T-helper 17 cell (primary cell): ENCODE data around the gene TRUB2. TPM values are rescaled to one million over a fixed set of nuclear protein-coding genes. Genes with fewer than 3 reads are reported as not detected.
A peak's percentile ranks its signal among the peaks of the same experiment; 100 is the strongest.
"Not testable (repeated sequence)": the region's sequence is repeated elsewhere in the genome, so short reads cannot be mapped to it uniquely, and the experiment has no call there.

ENCODE experiments used
- ATAC-seq: fragments of 150-1000 bp; cut with Tn5 transposase; 2 replicates; pipeline ENCODE4 v1.10.0; 2021; ENCODE audit warnings: mild to moderate bottlenecking, moderate library complexity
- DNase-seq, 3 donors: peaks; one replicate each; pipeline versions ENCODE4 v3.0.0 to v3.0.0-alpha.2; 2020 to 2021
- H3K9me3 ChIP-seq: one replicate; pipeline ENCODE4 v1.7.0; 2013; ENCODE audit warnings: low read length, mild to moderate bottlenecking; ENCODE audit not compliant: control insufficient read depth, poor library complexity, severe bottlenecking
- H3K27ac Mint-ChIP-seq: one replicate; pipeline ENCODE4 v1.8.0; 2022; ENCODE audit warnings: mild to moderate bottlenecking, moderate library complexity, mixed read lengths
- H3K27me3 Mint-ChIP-seq: one replicate; pipeline ENCODE4 v1.8.0; 2022; ENCODE audit warnings: mixed read lengths
- H3K36me3 Mint-ChIP-seq: one replicate; pipeline ENCODE4 v1.8.0; 2022; ENCODE audit warnings: low read depth, mixed read lengths
- H3K4me1 Mint-ChIP-seq: one replicate; pipeline ENCODE4 v1.8.0; 2022; ENCODE audit warnings: mild to moderate bottlenecking, mixed read lengths
- H3K4me3 Mint-ChIP-seq: one replicate; pipeline ENCODE4 v1.8.0; 2022; ENCODE audit warnings: mild to moderate bottlenecking, moderate library complexity, mixed read lengths
- total RNA-seq, 4 donors: library from RNA in 2 of 4; stranded (reverse) in 2 of 4; gene quantifications; one replicate each; pipeline ENCODE4 v1.2.3 and lab custom pipeline; 2022 to 2026

Gene TRUB2
- total RNA-seq, 2 donors from 2014 or later = 8.5 to 9.9 TPM

DNA sequence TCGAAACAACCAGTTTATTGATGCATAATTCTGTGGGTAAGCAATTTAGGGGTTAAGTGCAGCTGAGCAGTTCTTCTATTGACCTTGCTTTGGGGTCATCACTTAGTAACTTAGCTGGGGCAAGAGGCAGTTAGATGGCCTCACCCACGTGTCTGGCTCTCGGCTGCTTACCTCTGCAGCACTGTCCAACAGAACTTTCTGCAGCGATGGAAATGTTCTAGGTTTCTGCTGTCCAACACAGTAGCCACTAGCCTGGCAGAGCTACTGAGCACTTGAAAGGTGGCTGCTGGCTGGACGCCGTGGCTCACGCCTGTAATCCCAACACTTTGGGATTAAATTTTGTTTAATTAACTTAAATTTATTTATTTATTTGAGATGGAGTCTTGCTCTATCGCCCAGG is 35.8 kb upstream of the TRUB2 start:
- Mint-ChIP-seq H3K36me3 (no peaks in the 10 kb centered on the region), H3K27me3 (no peaks in the 10 kb centered on the region)

DNA sequence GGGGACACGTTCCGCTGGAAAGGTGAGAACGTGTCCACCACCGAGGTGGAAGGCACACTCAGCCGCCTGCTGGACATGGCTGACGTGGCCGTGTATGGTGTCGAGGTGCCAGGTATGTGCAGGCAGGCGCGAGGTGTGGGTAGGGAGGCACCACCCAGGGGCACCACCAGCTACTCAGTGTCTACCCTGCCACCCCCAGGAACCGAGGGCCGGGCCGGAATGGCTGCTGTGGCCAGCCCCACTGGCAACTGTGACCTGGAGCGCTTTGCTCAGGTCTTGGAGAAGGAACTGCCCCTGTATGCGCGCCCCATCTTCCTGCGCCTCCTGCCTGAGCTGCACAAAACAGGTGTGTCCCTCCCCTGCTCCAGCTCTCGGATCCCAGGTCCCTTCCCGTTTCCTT is 33.2 kb upstream of the TRUB2 start:
- DNase-seq (no peak), ATAC-seq (no peak)
- no peaks in the 10 kb centered on the region for H3K36me3 Mint-ChIP-seq
- H3K27ac Mint-ChIP-seq = no peak overlapping the region
- no peaks in the 10 kb centered on the region for H3K27me3 Mint-ChIP-seq
- H3K4me1 Mint-ChIP-seq = no peaks in the 10 kb centered on the region
- no peaks in the 10 kb centered on the region for H3K9me3 ChIP-seq
- H3K4me3 Mint-ChIP-seq = no peak overlapping the region

More for the DNA sequence above, 35.8 kb upstream of the TRUB2 start:
- Mint-ChIP-seq H3K27ac (no peak overlapping the region), H3K4me1 (peaks cover 9% of the 10 kb centered on the region), H3K4me3 (no peak overlapping the region)
- H3K9me3 ChIP-seq = no peaks in the 10 kb centered on the region
- DNase-seq (no peak), ATAC-seq (no peak)

DNA sequence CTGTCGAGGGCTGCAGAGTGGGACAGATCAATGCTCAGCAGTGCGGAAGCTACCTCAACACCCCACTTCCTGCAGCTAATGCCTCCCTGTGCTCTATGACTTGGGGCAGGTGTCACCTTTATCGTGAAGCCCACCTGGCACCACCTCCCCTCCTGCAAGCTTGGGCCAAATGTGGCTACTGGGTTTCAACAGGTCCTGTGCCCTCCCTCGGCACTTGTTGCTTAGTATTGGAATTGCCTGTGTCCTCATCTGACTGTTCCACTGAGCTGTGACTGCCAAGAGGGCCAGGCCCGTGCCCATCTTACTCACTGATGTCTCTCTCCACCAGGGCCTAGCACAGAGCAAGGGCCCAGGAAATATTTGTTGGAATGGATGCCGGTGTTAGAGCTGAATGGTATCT is 27.5 kb upstream of the TRUB2 start:
- no peaks in the 10 kb centered on the region for H3K9me3 ChIP-seq
- Mint-ChIP-seq H3K36me3 (no peaks in the 10 kb centered on the region), H3K27ac (no peak overlapping the region), H3K4me1 (peaks cover 2% of the 10 kb centered on the region), H3K27me3 (no peaks in the 10 kb centered on the region), H3K4me3 (no peak overlapping the region)
- DNase-seq (no peak), ATAC-seq (no peak)

DNA sequence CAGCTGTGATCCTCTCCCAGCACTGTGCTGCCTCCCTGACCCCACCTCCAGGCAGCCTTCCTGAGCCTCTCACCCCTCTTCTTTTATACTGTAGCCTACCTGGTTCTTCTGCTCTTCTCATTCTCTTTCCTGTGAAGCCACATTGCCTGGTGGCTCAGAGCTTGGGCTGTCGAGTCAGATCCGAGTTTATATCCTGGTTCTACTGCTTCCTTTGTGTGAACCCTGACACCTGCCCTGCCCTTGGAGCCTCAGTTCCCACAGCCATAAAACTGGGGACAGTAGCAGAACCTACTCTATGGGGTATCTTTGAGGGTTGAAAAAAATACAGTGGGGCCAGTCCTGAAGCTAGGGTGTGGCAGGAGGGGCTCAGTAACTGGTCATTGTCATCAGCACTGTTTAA is 26.9 kb upstream of the TRUB2 start:
- Mint-ChIP-seq H3K27ac (no peak overlapping the region), H3K27me3 (no peaks in the 10 kb centered on the region), H3K36me3 (no peaks in the 10 kb centered on the region), H3K4me1 (peaks cover 2% of the 10 kb centered on the region), H3K4me3 (no peak overlapping the region)
- H3K9me3 ChIP-seq = no peaks in the 10 kb centered on the region
- DNase-seq = no peak
- no peak for ATAC-seq

- no peaks in the 10 kb centered on the region for H3K9me3 ChIP-seq
- no peaks in the 10 kb centered on the region for H3K27me3 Mint-ChIP-seq
- DNase-seq (no peak), ATAC-seq (no peak)
- no peak overlapping the region for H3K4me3 Mint-ChIP-seq
- no peaks in the 10 kb centered on the region for H3K36me3 Mint-ChIP-seq
- H3K4me1 Mint-ChIP-seq = peaks cover 6% of the 10 kb centered on the region
- H3K27ac Mint-ChIP-seq = no peak overlapping the region
These were observed 22.8 kb upstream of the TRUB2 start for GRCh38 chr9:128344931-128345605.

- Mint-ChIP-seq H3K36me3 (no peaks in the 10 kb centered on the region), H3K4me1 (peaks cover 5% of the 10 kb centered on the region), H3K27ac (peak overlapping the region; percentile 21), H3K4me3 (no peak overlapping the region), H3K27me3 (no peaks in the 10 kb centered on the region)
- ATAC-seq (no peak), DNase-seq (no peak)
- H3K9me3 ChIP-seq = no peaks in the 10 kb centered on the region
These were observed 21.6 kb upstream of the TRUB2 start for GRCh38 chr9:128343855-128344254.

DNA sequence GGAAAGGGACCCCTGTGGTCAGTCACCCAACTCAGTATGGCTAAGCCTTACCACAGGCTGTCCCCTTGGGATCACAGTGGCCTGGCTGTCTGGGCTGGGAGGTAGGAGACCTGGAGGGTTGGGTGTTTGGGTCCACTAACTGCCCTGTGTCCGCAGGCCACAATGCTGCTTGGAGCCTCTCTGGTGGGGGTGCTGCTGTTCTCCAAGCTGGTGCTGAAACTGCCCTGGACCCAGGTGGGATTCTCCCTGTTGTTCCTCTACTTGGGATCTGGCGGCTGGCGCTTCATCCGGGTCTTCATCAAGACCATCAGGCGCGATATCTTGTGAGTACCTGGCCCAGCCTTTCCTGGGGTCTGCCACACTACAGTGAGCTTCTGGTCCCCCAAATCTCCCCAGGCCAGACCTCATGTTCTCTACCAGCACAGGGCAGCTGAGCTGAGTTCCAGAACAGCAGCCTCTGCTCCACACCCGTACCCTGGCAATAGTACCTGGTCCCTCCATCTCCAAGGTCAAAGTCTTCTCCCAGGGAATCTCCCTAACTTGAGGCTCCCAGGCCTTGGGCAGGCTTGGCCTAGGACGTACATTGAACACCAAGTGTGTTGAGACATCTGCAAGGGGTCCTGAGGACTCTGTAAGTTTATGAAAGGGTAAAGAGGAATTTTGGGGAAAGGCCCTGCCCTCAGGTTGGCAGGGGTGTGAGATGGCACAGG is 20.9 kb upstream of the TRUB2 start:
- Mint-ChIP-seq H3K4me1 (peaks cover 5% of the 10 kb centered on the region), H3K4me3 (no peak overlapping the region), H3K27ac (peak overlapping the region; percentile 21), H3K27me3 (no peaks in the 10 kb centered on the region), H3K36me3 (no peaks in the 10 kb centered on the region)
- ATAC-seq (no peak), DNase-seq (no peak)
- H3K9me3 ChIP-seq = no peaks in the 10 kb centered on the region

GRCh38 chr9:128341435-128341849 is 19.2 kb upstream of the TRUB2 start:
- Mint-ChIP-seq H3K27ac (peak overlapping the region; percentile 60), H3K27me3 (no peaks in the 10 kb centered on the region), H3K4me1 (peaks cover 5% of the 10 kb centered on the region), H3K4me3 (peak overlapping the region; percentile 97), H3K36me3 (no peaks in the 10 kb centered on the region)
- no peaks in the 10 kb centered on the region for H3K9me3 ChIP-seq
- ATAC-seq = peak; percentile 58
- peak; percentile 39 to 57 (median 44) for DNase-seq

DNA sequence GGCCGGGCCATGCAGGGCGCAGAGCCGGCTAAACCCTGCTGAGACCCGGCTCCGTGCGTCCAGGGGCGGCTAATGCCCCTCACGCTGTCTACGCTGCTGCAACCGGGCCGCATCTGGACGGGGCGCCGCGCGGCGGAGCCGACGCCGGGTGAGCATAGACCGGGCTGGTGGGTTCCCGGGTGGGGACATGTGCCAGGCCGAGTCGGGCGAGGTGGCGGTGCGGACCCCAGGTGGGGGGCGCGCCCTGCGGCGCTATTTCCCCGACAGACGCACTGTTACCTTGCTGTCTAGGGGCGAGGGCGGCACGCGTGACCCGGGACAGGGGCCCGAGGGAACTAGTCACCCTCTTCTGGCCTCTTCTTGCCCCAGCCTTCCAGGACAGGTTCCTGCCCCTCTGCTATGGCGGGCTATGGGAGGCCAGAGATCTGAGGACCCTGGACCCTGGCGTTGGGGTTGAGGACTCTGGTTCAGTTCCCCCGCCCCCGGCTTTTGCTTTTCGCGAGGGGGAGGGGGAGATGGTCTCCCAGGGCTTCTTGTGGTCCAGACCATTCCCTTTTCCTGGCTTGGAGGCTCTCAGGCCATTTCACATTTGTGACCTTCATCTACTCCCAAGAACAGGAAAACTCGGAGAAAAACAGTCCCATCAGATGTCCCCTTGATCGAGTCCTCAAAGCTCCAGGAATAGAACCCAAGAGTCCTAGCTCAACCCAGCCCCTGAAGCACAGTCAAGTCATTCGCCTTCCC is 18.6 kb upstream of the TRUB2 start:
- no peak for DNase-seq
- Mint-ChIP-seq H3K27me3 (no peaks in the 10 kb centered on the region), H3K36me3 (no peaks in the 10 kb centered on the region), H3K4me1 (peaks cover 5% of the 10 kb centered on the region), H3K4me3 (peak overlapping the region; percentile 97), H3K27ac (peak overlapping the region; percentile 60)
- no peaks in the 10 kb centered on the region for H3K9me3 ChIP-seq
- peak; percentile 19 for ATAC-seq

- peaks cover 5% of the 10 kb centered on the region for H3K4me1 Mint-ChIP-seq
- H3K4me3 Mint-ChIP-seq = peak within 1 kb of the TSS; percentile 97
- no peaks in the 10 kb centered on the region for H3K9me3 ChIP-seq
- peak within 1 kb of the TSS; percentile 60 for H3K27ac Mint-ChIP-seq
- DNase-seq (peak; percentile 76 to 84 (median 81)), ATAC-seq (peak; percentile 95)
- H3K36me3 Mint-ChIP-seq = no peaks in the 10 kb centered on the region
- no peaks in the 10 kb centered on the region for H3K27me3 Mint-ChIP-seq
These were observed 17.8 kb upstream of the TRUB2 start, which contains the start of gene SLC27A4 for GRCh38 chr9:128339761-128340690. SLC27A4 (plus strand) TSS chr9:128340527; CDS start chr9:128343133, 2,606 bp downstream.

DNA sequence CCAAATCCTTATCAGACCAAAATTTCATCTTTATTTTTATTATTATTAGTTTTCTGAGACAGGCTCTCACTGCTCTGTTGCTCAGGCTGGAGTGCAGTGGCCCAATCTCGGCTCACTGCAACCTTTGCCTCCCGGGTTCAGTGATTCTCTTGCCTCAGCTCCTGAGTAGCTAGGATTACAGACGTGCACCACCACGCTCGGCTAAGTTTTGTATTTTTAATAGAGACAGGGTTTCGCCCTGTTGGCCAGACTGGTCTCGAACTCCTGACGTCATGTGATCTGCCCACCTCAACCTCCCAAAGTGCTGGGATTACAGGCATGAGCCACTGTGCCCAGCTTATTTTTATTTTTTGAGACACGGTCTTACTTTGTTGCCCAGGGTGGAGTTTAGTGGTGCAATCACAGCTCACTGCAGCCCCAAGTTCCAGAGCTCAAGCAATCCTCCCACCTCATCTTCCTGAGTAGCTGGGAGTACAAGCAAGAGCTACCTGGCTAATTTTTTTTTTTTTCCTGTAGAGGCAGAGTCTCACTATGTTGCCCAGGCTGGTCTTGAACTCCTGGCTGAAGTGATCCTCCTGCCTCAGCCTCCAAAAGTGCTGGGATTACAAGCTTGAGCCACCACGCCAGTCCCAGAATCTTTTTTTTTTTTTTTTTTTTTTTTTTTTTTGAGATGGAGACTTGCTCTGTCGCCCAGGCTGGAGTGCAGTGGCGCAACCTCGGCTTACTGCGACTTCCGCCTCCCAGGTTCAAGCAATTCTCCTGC is 16.8 kb upstream of the TRUB2 start:
- DNase-seq, ATAC-seq, H3K36me3 Mint-ChIP-seq, H3K27ac Mint-ChIP-seq, H3K27me3 Mint-ChIP-seq, H3K9me3 ChIP-seq, H3K4me1 Mint-ChIP-seq: not testable (repeated sequence)
- peak overlapping the region; percentile 97 for H3K4me3 Mint-ChIP-seq

DNA sequence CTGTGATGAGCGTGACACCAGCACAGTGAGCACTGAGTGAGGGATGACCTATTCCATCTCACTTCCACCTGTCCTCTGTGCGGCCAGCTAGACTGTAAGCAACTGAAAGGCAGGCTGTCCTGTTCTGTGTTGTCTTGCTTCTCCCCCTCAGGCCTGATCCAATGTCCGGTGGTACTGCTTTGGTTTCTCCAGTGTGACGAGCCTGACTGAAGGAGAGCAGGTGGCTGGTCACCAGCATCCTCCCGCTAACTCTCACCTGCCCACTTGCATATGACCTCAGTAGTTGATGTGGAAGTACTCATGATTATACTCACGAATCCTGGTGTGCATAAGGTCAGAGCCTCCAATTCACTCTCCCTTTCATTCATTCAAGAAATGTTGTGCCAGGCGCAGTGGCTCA is 15.7 kb upstream of the TRUB2 start:
- no peak overlapping the region for H3K27ac Mint-ChIP-seq
- DNase-seq (no peak), ATAC-seq (no peak)
- no peak overlapping the region for H3K4me3 Mint-ChIP-seq
- H3K4me1 Mint-ChIP-seq = peaks cover 5% of the 10 kb centered on the region
- H3K9me3 ChIP-seq = no peaks in the 10 kb centered on the region
- H3K27me3 Mint-ChIP-seq = no peaks in the 10 kb centered on the region
- H3K36me3 Mint-ChIP-seq = no peaks in the 10 kb centered on the region
